ENCODE data around the gene RBBP7.

The RBBP7 gene

GRCh38 chrX:16870095-16870861, at the start of gene RBBP7:
RBBP7 (minus strand) TSS chrX:16870362; CDS start chrX:16870053, 309 bp downstream.
- DNase-seq (ENCODE audit: low read depth) = peak; percentile 76

GRCh38 chrX:16918979-16919378, 48.8 kb upstream of the RBBP7 start:
- no peak for DNase-seq (ENCODE audit: low read depth)

- DNase-seq (ENCODE audit: low read depth) = no peak
These were observed 47.0 kb upstream of the RBBP7 start for GRCh38 chrX:16917120-16917519.

- DNase-seq (ENCODE audit: low read depth) = no peak
These were observed 46.4 kb upstream of the RBBP7 start for GRCh38 chrX:16916561-16916960.

- no peak for DNase-seq (ENCODE audit: low read depth)
These were observed 43.9 kb upstream of the RBBP7 start for GRCh38 chrX:16914058-16914457.

- DNase-seq (ENCODE audit: low read depth) = no peak
These were observed 40.2 kb upstream of the RBBP7 start for GRCh38 chrX:16910376-16910775.

GRCh38 chrX:16903274-16904022, 33.3 kb upstream of the RBBP7 start:
- DNase-seq (ENCODE audit: low read depth) = no peak

- no peak for DNase-seq (ENCODE audit: low read depth)
These were observed 27.3 kb upstream of the RBBP7 start for GRCh38 chrX:16897445-16897844.

GRCh38 chrX:16892504-16893362, 22.6 kb upstream of the RBBP7 start:
- DNase-seq (ENCODE audit: low read depth) = no peak

GRCh38 chrX:16885628-16886027, 15.5 kb upstream of the RBBP7 start:
- no peak for DNase-seq (ENCODE audit: low read depth)

GRCh38 chrX:16883487-16883804, 13.3 kb upstream of the RBBP7 start:
- no peak for DNase-seq (ENCODE audit: low read depth)

GRCh38 chrX:16882702-16883486, 12.7 kb upstream of the RBBP7 start:
- DNase-seq (ENCODE audit: low read depth) = peak; percentile 44

GRCh38 chrX:16882169-16882568, 12.0 kb upstream of the RBBP7 start:
- no peak for DNase-seq (ENCODE audit: low read depth)

- DNase-seq (ENCODE audit: low read depth) = no peak
These were observed 6.5 kb upstream of the RBBP7 start for GRCh38 chrX:16876696-16877095.

- DNase-seq (ENCODE audit: low read depth) = no peak
These were observed 4.4 kb upstream of the RBBP7 start for GRCh38 chrX:16874458-16875095.

- no peak for DNase-seq (ENCODE audit: low read depth)
These were observed 2.9 kb upstream of the RBBP7 start for GRCh38 chrX:16873106-16873505.

GRCh38 chrX:16870862-16871815, 977 bp upstream of the RBBP7 start:
- no peak for DNase-seq (ENCODE audit: low read depth)

GRCh38 chrX:16869393-16870094, 618 bp downstream of the RBBP7 start:
- DNase-seq (ENCODE audit: low read depth) = no peak

GRCh38 chrX:16868920-16869319, 1.2 kb downstream of the RBBP7 start:
- DNase-seq (ENCODE audit: low read depth) = no peak

GRCh38 chrX:16867947-16868346, 2.2 kb downstream of the RBBP7 start:
- no peak for DNase-seq (ENCODE audit: low read depth)

Data from stimulated activated CD8-positive, alpha-beta memory T cell treated with anti-CD3 and anti-CD28 coated beads, Interleukin-7, amount 100 ng/mL, for 24 hours (primary cell).